Body of pancreas (tissue), 4 donors: ENCODE results near the gene NOP56. TPM values are rescaled to one million over a fixed set of nuclear protein-coding genes. Genes with fewer than 3 reads are reported as not detected.

Source experiments
- ATAC-seq: fragments of 150-250 bp; one replicate; pipeline ENCODE4 v1.9.1; 2016
- DNase-seq, 4 donors: peaks; one replicate each; pipeline ENCODE4 v3.0.0-alpha.2; 2019
- H3K27ac ChIP-seq, 4 donors: fragments of 200-600 bp; sonication (generic); 1 replicate in 3 of 4; 2 replicates in 1 of 4; pipeline versions ENCODE4 v1.5.1 to v1.6.1; 2016 to 2019; ENCODE audit warnings: mild to moderate bottlenecking in 1 of 4, mixed read lengths in 1 of 4, moderate library complexity in 1 of 4
- H3K27me3 ChIP-seq, 2 donors: fragments of 200-600 bp; sonication (generic); one replicate each; pipeline ENCODE4 v1.6.0; 2016; ENCODE audit warnings: mild to moderate bottlenecking in 1 of 2
- H3K36me3 ChIP-seq, 2 donors: fragments of 200-600 bp; sonication (generic); replicated peaks in 1 of 2; 2 replicates each; pipeline ENCODE4 v1.5.1; 2016; ENCODE audit warnings: low read depth in 2 of 2; ENCODE audit not compliant: insufficient read depth in 1 of 2
- H3K4me1 ChIP-seq: fragments of 200-600 bp; sonication (generic); one replicate; pipeline ENCODE4 v1.6.0; 2016
- H3K4me3 ChIP-seq, 2 donors: fragments of 200-600 bp; sonication (generic); 1 replicate in 1 of 2; 2 replicates in 1 of 2; pipeline ENCODE4 v1.5.1; 2016 to 2019
- H3K9me3 ChIP-seq, 3 donors: fragments of 200-600 bp; sonication (generic); 1 replicate in 2 of 3; 2 replicates in 1 of 3; pipeline ENCODE4 v1.5.1; 2016
- POLR2A ChIP-seq, 3 donors: fragments of 450-650 bp; IDR thresholded peaks; one replicate each; pipeline ENCODE4 v1.6.1; 2016; ENCODE audit warnings: antibody characterized with exemption in 3 of 3, mild to moderate bottlenecking in 2 of 3
- WGBS, 2 donors: methylation state at CpG; one replicate each; pipeline ENCODE4 v1.1.5; 2017; 5-methylcytosine and 5-hydroxymethylcytosine counted together
- intact Hi-C: fragments of 100-400 bp; cut with DNase I; formaldehyde crosslinking; loops from one replicate; pipeline ENCODE4 v1.15.1; 2023
- total RNA-seq, 2 donors: library from RNA; depleted of rRNA; stranded (reverse); fragments of >200 nt; gene quantifications; one replicate each; pipeline ENCODE4 v1.1.0, GENCODE V29; 2016
- TF ChIP-seq, protein P1 (sequence below), 7 experiments: fragments of 450-650 bp in 4 of 7; fragments of 200-600 bp in 3 of 7; sonication (generic) in 3 of 7; IDR thresholded peaks; one replicate each; pipeline ENCODE4 v1.5.1; 2016 to 2019; ENCODE audit warnings: antibody characterized with exemption in 7 of 7

The NOP56 gene
- total RNA-seq, 2 donors from 2014 or later, result 57.1 to 165 TPM

DNA sequence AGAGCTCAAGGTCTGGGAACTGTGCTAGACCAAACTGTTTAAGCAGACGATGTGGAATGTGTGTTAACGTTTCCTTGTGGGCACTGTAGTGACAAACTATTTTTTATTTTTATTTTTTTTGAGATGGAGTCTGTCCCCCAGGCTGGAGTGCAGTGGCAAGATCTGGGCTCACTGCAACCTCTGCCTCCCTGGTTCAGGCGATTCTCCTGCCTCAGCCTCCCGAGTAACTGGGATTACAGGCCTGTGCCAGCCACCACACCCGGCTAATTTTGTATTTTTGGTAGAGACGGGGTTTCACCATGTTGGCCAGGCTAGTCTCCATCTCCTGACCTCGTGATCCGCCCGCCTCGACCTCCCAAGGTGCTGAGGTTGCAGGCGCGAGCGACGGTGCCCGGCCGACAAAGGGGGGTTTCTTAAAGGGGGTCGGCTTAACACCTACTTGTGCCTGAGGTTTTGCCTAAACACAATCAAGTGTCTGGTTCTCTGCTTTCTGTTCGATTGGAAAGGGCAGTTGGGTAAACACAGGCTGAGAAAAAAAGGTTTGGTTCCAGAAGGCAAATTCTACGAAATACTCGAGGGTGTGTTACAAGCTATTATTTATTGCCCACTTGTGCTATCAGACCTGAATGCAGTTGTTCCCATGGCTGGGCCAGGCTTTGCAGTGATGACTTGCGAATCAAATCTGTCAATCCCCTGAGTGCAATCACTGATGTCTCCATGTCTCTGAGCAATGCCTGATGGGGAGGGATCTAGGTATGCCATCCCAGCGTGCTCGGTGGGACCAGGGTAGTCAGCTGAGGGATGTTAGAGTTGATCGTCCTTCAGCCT lies 1.3 kb downstream of the NOP56 start:
- ATAC-seq (no peak), DNase-seq (no peak)
- Histone ChIP-seq H3K4me1 (peaks cover 29% of the 10 kb centered on the region), H3K27me3 (no peaks in the 10 kb centered on the region), H3K27ac (peak overlapping the region in 1 of 4 donors; percentile 87), H3K4me3 (peak overlapping the region; percentile 93 to 95), H3K9me3 (no peaks in the 10 kb centered on the region), H3K36me3 (peaks cover 5 to 36% of the 10 kb centered on the region in 2 donors)
- no peak for TF ChIP-seq POLR2A (IDR thresholded peaks at IDR 0.05)
- WGBS, 2 donors, result 29 to 45% methylated on average over 15 to 24 of the region's 24 CpGs
- intact Hi-C loops, result no loop called here

DNA sequence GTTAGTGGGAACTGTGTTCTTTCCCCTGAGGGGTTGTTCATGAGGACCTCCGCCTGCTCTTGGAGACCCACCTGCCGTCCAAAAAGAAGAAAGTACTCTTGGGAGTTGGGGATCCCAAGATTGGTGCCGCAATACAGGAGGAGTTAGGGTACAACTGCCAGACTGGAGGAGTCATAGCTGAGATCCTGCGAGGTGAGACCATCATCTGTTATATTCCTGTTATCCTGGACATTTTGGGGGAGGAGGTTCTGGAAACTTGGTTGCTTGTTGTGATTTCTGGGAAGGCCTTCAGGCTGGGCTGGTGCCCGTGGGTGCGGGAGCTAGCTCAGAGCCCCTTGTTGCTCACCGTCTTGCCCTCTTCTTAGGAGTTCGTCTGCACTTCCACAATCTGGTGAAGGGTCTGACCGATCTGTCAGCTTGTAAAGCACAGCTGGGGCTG lies 2.0 kb downstream of the NOP56 start:
- H3K27ac ChIP-seq, result no peak overlapping the region

GRCh38 chr20:2654831-2655230 lies 2.4 kb downstream of the NOP56 start:
- no peaks in the 10 kb centered on the region for H3K9me3 ChIP-seq
- H3K27me3 ChIP-seq, result no peaks in the 10 kb centered on the region
- intact Hi-C loops, result no loop called here
- H3K4me3 ChIP-seq, result no peak overlapping the region
- 89 to 94% methylated on average over 2 to 3 of the region's 3 CpGs for WGBS, 2 donors
- TF ChIP-seq, protein P1, sequence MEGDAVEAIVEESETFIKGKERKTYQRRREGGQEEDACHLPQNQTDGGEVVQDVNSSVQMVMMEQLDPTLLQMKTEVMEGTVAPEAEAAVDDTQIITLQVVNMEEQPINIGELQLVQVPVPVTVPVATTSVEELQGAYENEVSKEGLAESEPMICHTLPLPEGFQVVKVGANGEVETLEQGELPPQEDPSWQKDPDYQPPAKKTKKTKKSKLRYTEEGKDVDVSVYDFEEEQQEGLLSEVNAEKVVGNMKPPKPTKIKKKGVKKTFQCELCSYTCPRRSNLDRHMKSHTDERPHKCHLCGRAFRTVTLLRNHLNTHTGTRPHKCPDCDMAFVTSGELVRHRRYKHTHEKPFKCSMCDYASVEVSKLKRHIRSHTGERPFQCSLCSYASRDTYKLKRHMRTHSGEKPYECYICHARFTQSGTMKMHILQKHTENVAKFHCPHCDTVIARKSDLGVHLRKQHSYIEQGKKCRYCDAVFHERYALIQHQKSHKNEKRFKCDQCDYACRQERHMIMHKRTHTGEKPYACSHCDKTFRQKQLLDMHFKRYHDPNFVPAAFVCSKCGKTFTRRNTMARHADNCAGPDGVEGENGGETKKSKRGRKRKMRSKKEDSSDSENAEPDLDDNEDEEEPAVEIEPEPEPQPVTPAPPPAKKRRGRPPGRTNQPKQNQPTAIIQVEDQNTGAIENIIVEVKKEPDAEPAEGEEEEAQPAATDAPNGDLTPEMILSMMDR (IDR thresholded peaks at IDR 0.05), result no peak
- TF ChIP-seq POLR2A (IDR thresholded peaks at IDR 0.05), result no peak
- no peak overlapping the region for H3K27ac ChIP-seq
- H3K4me1 ChIP-seq, result peaks cover 29% of the 10 kb centered on the region
- peaks cover 5 to 40% of the 10 kb centered on the region in 2 donors for H3K36me3 ChIP-seq
- DNase-seq (no peak), ATAC-seq (no peak)

More for the DNA sequence above, 2.0 kb downstream of the NOP56 start:
- no peaks in the 10 kb centered on the region for H3K9me3 ChIP-seq
- peaks cover 5 to 40% of the 10 kb centered on the region in 2 donors for H3K36me3 ChIP-seq
- no peak overlapping the region for H3K4me3 ChIP-seq
- DNase-seq, result no peak
- no peak for ATAC-seq
- no peaks in the 10 kb centered on the region for H3K27me3 ChIP-seq
- intact Hi-C loops, result no loop called here
- WGBS, 2 donors, result 80 to 98% methylated on average over 5 of the region's 9 CpGs
- TF ChIP-seq, protein P1 (IDR thresholded peaks at IDR 0.05), result no peak
- TF ChIP-seq POLR2A (IDR thresholded peaks at IDR 0.05), result no peak
- H3K4me1 ChIP-seq, result peaks cover 29% of the 10 kb centered on the region

- H3K27me3 ChIP-seq, result no peaks in the 10 kb centered on the region
- TF ChIP-seq POLR2A (IDR thresholded peaks at IDR 0.05), result no peak
- TF ChIP-seq, protein P1 (IDR thresholded peaks at IDR 0.05), result no peak
- peaks cover 29% of the 10 kb centered on the region for H3K4me1 ChIP-seq
- no peak overlapping the region for H3K4me3 ChIP-seq
- ATAC-seq (no peak), DNase-seq (no peak)
- intact Hi-C loops, result no loop called here
- H3K9me3 ChIP-seq, result no peaks in the 10 kb centered on the region
- H3K27ac ChIP-seq, result no peak overlapping the region
- H3K36me3 ChIP-seq, result peaks cover 5 to 45% of the 10 kb centered on the region in 2 donors
- 90 to 94% methylated on average over 14 to 17 of the region's 17 CpGs for WGBS, 2 donors
These were observed 3.1 kb downstream of the NOP56 start for GRCh38 chr20:2655331-2656116.

DNA sequence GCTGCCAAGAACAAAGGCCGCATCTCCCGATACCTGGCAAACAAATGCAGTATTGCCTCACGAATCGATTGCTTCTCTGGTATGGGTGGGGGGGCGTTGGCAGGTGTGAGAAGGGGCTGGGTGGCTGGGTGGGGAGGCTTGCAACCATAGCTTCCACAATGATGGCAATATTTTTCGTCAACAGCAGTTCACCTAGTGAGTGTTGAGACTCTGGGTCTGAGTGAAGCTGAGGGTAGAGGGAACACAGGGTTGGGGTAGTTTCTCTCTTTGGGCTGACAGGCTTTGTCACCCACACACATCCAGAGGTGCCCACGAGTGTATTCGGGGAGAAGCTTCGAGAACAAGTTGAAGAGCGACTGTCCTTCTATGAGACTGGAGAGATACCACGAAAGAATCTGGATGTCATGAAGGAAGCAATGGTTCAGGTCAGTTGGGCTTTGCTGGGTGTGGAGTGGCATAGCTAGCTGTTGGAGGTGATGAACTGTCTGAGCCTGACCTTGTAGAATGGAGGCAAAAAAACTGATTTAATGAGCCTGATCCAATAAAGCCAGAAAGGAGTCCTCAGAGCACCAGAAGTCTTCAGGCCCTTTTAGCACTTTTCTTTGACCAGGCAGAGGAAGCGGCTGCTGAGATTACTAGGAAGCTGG lies 4.2 kb downstream of the NOP56 start:
- intact Hi-C loops, result no loop called here
- DNase-seq (no peak), ATAC-seq (no peak)
- Histone ChIP-seq H3K36me3 (peaks cover 5 to 48% of the 10 kb centered on the region in 2 donors), H3K4me3 (no peak overlapping the region), H3K9me3 (no peaks in the 10 kb centered on the region), H3K27ac (no peak overlapping the region), H3K27me3 (no peaks in the 10 kb centered on the region), H3K4me1 (peaks cover 21% of the 10 kb centered on the region)
- 88% methylated on average over 12 of the region's 12 CpGs for WGBS, 2 donors
- TF ChIP-seq POLR2A (IDR thresholded peaks at IDR 0.05), result no peak
- TF ChIP-seq, protein P1 (IDR thresholded peaks at IDR 0.05), result no peak
